Measurements from ENCODE around the gene EPM2AIP1.

DNA sequence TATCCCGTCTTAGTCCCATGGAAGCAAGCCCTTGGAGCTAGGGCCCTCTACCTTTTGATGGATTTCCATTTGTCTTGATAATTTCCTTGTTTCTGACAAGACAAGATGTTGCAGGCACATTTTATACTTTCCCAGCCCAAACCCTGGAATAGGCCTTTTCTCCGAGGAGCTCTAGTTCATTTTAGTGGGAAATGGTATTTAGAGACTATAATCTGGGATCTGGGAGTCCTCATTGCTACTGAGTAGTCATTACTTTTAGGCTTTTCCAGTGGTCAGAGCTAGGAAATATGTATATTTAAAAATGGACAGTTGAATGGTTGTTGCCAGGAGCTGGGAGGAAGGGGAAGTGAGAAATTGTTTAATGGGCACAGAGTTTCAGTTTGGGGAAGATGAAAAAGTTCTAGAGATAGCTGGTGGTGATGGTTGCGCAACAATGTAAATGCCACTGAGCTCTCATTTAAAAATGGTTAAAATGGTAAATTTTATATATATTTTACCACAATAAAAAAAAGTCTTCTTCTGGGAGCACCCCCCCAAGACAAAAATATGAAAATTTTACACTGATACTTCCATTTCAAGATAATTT lies 32.0 kb upstream of the EPM2AIP1 start:
- TF ChIP-seq CTCF (conservative IDR thresholded peaks at IDR 0.05; ENCODE audit: low read length): no peak
- no peak for TF ChIP-seq EZH2phosphoT487 (IDR thresholded peaks at IDR 0.05; ENCODE audit: borderline replicate concordance)
